ENCODE measurements around the gene PPP1R26.
"Not testable (repeated sequence)": the region's sequence is repeated elsewhere in the genome, so short reads cannot be mapped to it uniquely, and the experiment has no call there.

PPP1R26 gene, protein sequence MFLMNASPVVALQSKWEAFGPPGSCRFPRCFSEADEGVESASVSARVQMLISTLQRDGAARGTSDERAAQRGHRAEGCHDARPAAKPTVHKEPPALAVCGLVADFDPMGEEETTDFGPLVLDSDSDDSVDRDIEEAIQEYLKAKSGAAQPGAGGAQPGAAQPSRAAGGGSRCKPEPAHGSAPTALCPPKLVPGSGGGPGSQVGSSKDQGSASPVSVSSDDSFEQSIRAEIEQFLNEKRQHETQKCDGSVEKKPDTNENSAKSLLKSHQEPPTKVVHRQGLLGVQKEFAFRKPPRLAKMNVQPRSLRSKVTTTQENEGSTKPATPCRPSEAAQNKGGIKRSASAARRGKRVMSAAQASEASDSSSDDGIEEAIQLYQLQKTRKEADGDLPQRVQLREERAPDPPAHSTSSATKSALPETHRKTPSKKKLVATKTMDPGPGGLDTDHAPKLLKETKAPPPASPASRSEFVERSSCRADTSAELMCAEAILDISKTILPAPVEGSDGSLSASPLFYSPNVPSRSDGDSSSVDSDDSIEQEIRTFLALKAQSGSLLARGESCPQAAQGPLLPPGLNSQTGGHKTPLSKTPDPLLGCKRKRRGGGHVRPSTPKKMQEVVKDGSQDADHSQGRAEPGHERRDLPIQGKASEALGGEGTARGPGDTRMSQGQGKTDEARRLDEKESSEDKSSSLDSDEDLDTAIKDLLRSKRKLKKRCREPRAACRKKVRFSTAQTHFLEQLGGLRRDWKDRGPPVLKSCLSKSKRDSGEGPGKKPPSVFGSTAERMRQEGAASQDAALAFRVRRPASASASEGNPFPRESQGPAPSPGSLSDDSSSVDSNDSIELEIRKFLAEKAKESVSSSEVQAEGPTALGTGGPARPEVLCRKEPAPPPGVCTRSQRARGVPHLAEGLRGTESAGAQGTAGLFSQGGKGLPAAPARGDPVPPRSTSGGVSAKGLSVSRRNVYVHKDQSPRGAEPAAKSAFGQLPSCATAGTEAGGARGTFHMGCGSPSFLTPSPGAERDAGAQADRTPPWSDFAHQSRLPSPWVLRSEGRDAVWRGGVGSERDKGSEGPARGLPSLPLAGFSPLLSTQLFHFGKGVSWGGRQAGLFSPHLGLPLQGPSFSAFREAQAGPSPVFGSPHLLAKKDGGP (N-terminal part only)

DNA sequence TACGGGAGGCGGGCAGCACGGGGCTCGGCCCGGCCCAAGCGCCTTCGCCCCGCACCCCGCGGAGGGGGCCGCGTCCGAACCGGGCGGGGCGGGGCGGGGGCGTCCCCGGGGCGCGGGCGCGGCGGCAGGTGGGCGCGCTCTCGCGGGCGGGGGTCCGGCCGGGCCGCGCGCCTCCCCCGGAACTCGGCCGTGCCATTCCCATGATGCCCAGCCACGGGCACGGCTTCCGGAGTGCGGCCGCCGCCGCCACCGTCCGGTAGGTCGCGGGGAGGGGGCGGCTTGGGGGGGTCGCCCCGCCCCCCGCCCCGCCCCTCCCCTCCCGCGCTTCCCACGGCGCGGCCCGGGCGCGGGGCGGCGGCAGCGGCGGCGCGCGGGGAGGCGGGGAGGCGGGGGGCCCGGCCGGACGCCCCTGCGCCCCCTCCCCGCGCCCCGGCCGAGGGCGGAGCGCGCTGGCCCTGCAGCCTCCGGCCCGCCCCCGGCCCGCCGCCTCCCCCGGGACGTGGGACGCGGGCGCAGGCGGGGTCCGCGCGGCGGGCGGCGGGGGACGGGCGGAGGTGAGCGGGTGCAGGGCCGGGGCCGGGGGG is at the start of gene PPP1R26:
TSS of gene PPP1R26 (plus strand) at position 314 of the 584 bp plus-strand sequence. CDS start 4,729 bp downstream, outside the sequence.
- TF ChIP-seq CTCF (IDR thresholded peaks at IDR 0.05; ENCODE audit: control insufficient read depth, insufficient read depth, low read depth, low read length, missing control alignments) = no peak
- H3K4me3 ChIP-seq (ENCODE audit: control insufficient read depth, low read depth, low read length) = peak within 1 kb of the TSS; percentile 86
- DNase-seq (ENCODE audit: low read depth) = no peak

GRCh38 chr9:135437259-135437658 is 42.3 kb upstream of the PPP1R26 start:
- no peak for DNase-seq (ENCODE audit: low read depth)
- H3K4me3 ChIP-seq (ENCODE audit: control insufficient read depth, low read depth, low read length) = no peak overlapping the region
- no peak for TF ChIP-seq CTCF (IDR thresholded peaks at IDR 0.05; ENCODE audit: control insufficient read depth, insufficient read depth, low read depth, low read length, missing control alignments)

DNA sequence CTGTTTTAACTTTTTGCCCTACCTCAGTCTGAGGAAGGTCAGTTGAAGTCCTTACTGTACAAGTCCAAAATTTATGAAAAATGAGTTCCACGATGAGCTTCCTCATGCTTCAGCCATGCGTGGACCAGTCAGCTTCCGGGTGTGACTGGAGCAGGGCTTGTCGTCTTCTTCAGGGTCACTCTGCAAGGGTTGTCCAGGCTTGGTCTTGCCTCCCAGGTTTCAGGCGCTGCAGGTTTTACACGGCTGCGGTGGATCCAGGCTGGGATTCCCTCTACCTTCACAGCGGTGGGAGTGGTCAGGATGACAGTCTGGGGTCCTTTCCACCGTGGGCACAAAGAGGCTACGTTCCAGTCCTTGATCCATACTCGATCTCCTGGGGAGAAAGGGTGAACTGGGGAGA is 41.9 kb upstream of the PPP1R26 start:
- DNase-seq (ENCODE audit: low read depth); H3K4me3 ChIP-seq (ENCODE audit: control insufficient read depth, low read depth, low read length): not testable (repeated sequence)

GRCh38 chr9:135438581-135439232 is 40.9 kb upstream of the PPP1R26 start:
- DNase-seq (ENCODE audit: low read depth); H3K4me3 ChIP-seq (ENCODE audit: control insufficient read depth, low read depth, low read length): not testable (repeated sequence)

DNA sequence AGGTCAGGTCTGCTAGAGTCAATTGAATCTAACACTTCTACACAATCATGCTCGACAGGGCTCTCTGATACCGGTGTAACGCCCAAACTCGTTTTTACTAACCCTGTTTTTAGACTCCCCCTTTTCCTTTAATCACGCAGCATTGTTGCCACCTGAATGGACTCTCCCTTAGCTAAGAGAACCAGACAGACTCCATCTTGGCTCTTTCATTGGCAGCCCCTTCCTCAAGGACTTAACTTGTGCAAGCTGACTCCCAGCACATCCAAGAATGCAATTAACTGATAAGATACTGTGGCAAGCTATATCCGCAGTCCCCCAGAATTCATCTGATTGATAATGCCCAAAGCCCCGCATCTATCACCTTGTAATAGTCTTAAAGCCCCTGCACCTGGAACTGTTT is 40.1 kb upstream of the PPP1R26 start:
- not testable (repeated sequence) for H3K4me3 ChIP-seq (ENCODE audit: control insufficient read depth, low read depth, low read length); DNase-seq (ENCODE audit: low read depth)

GRCh38 chr9:135439916-135440315 is 39.7 kb upstream of the PPP1R26 start:
- no peak for TF ChIP-seq CTCF (IDR thresholded peaks at IDR 0.05; ENCODE audit: control insufficient read depth, insufficient read depth, low read depth, low read length, missing control alignments)
- no peak overlapping the region for H3K4me3 ChIP-seq (ENCODE audit: control insufficient read depth, low read depth, low read length)
- DNase-seq (ENCODE audit: low read depth) = no peak

- TF ChIP-seq CTCF (IDR thresholded peaks at IDR 0.05; ENCODE audit: control insufficient read depth, insufficient read depth, low read depth, low read length, missing control alignments) = peak; percentile 42
- no peak for DNase-seq (ENCODE audit: low read depth)
- no peak overlapping the region for H3K4me3 ChIP-seq (ENCODE audit: control insufficient read depth, low read depth, low read length)
Measured at GRCh38 chr9:135440620-135441019, 39.0 kb upstream of the PPP1R26 start.

GRCh38 chr9:135441105-135442071 is 38.2 kb upstream of the PPP1R26 start:
- not testable (repeated sequence) for DNase-seq (ENCODE audit: low read depth); H3K4me3 ChIP-seq (ENCODE audit: control insufficient read depth, low read depth, low read length)

All from AG09309 (cell line).